Thymus (tissue), 11 donors: ENCODE measurements around the gene KSR1. TPM values are rescaled to one million over a fixed set of nuclear protein-coding genes. Genes with fewer than 3 reads are reported as not detected.
"Not testable (repeated sequence)": the region's sequence is repeated elsewhere in the genome, so short reads cannot be mapped to it uniquely, and the experiment has no call there.

Experiments
- DNase-seq, 9 donors: peaks; one replicate each; pipeline ENCODE4 v3.0.0-alpha.2; 2013; ENCODE audit warnings: low spot score in 9 of 9, low read depth in 6 of 9, missing footprints in 1 of 9
- H3K27ac ChIP-seq, 2 donors: one replicate each; pipeline ENCODE4 v1.5.1; 2013; ENCODE audit warnings: control low read depth in 1 of 2, low read depth in 1 of 2, low read length in 1 of 2, mild to moderate bottlenecking in 1 of 2, moderate library complexity in 1 of 2
- H3K27me3 ChIP-seq, 2 donors: one replicate each; pipeline ENCODE4 v1.5.1; 2013; ENCODE audit warnings: low read length in 1 of 2; ENCODE audit not compliant: control insufficient read depth in 2 of 2, insufficient read depth in 1 of 2
- H3K36me3 ChIP-seq, 2 donors: one replicate each; pipeline ENCODE4 v1.5.1; 2013; ENCODE audit warnings: low read length in 1 of 2, mild to moderate bottlenecking in 1 of 2, moderate library complexity in 1 of 2; ENCODE audit not compliant: control insufficient read depth in 2 of 2, insufficient read depth in 2 of 2
- H3K4me1 ChIP-seq, 2 donors: one replicate each; pipeline ENCODE4 v1.5.1; 2013; ENCODE audit warnings: low read length in 2 of 2; ENCODE audit not compliant: control insufficient read depth in 2 of 2, insufficient read depth in 2 of 2
- H3K4me3 ChIP-seq, 2 donors: one replicate each; pipeline ENCODE4 v1.5.1; 2013; ENCODE audit warnings: low read length in 2 of 2, control low read depth in 1 of 2, mild to moderate bottlenecking in 1 of 2
- H3K9me3 ChIP-seq, 2 donors: one replicate each; pipeline ENCODE4 v1.5.1; 2013; ENCODE audit warnings: low read length in 1 of 2, mild to moderate bottlenecking in 1 of 2; ENCODE audit not compliant: control insufficient read depth in 2 of 2, insufficient read depth in 1 of 2
- WGBS: extraction: QIAGEN DNeasy Blood & Tissue Kit; methylation state at CpG from one replicate; pipeline ENCODE4 v1.1.7; 2013; 5-methylcytosine and 5-hydroxymethylcytosine counted together
- polyA plus RNA-seq: library from polyadenylated mRNA; stranded (reverse); fragments of 200-250 nt; gene quantifications from one replicate; pipeline ENCODE4 v1.2.3, GENCODE V29; 2013
- total RNA-seq: library from RNA; stranded (reverse); fragments of 120-200 nt; gene quantifications from one replicate; pipeline ENCODE4 v1.2.4, GENCODE V29; 2013
- donor health status: healthy.

The KSR1 gene
- total and polyA plus RNA-seq, 2 donors = 12.5 to 32.8 TPM

DNA sequence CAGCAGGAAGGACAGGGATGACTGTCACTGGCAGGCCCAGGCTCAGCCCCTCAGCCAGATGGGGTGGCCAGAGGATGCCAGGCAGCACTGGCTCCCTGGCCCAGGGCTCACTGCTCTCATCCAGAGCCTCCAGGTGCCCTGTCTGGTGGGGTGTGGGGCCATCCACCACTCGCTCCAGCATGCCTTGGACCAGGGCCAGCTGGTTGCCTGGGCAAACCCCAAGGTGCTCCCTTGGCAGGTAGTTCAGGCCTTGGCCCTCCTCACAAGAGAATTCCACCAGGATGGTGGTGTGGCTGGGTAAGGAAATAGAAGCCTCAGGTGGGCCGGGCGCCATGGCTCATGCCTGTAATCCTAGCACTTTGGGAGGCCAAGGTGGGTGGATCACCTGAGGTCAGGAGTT is 204.2 kb downstream of the KSR1 start:
- WGBS = 91% methylated on average over 3 of the region's 3 CpGs
- no peaks in the 10 kb centered on the region for H3K4me1 ChIP-seq
- no peaks in the 10 kb centered on the region for H3K9me3 ChIP-seq
- no peak for DNase-seq
- H3K27me3 ChIP-seq = no peaks in the 10 kb centered on the region
- no peaks in the 10 kb centered on the region for H3K36me3 ChIP-seq
- H3K27ac ChIP-seq = no peak overlapping the region
- no peak overlapping the region for H3K4me3 ChIP-seq

DNA sequence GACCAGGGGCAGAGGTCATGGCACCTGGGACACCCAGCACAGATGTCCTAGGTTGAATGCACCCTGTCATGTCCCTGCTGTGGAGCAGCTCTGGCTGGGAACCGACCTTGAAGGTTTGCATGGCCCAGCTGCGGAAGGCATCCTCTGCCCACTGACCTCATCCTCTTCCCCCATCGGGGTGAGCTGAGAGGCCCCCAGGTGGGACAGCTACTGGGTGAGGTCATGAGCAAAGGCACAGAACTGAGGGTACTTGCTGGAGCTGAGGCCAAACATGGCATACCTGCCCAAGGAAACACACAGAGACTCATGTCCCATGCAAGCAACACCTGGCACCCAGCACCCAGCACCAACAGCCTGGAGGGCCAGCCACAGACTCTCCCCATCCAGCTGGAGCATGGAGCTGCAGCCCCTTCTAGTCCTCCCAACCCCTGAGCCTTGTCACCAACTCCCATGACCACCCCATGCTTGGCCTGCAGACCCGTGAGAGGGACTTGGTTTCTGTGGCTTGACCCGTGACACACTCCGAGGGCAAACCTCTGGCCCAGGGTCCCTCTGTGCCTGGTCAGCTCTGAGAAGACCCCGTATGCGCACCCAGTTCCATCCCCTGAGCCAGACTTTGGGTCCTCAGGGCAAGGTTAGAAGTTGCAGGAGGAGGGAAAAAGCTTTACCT is 207.8 kb downstream of the KSR1 start:
- no peak overlapping the region for H3K27ac ChIP-seq
- no peak for DNase-seq
- H3K36me3 ChIP-seq = no peaks in the 10 kb centered on the region
- no peaks in the 10 kb centered on the region for H3K4me1 ChIP-seq
- no peaks in the 10 kb centered on the region for H3K27me3 ChIP-seq
- H3K4me3 ChIP-seq = no peak overlapping the region
- H3K9me3 ChIP-seq = no peaks in the 10 kb centered on the region
- WGBS = 97% methylated on average over 8 of the region's 8 CpGs

DNA sequence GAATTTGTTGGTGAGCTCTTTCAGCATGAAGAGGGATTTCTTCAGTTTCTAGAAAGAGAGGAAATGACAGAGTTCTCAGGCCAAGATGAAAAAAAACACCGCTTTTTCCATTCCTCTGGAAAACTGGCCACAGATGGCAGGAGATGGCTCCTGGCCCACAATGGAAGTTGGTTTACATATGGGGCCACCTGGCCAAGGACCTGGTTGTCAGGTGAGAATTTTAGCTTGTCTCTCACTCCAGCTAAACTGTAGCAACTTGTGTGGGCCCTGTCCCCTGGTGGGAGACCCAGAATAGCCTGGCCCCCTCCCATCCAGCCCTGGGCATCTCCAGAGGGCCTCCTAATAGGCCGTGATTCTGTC is 208.3 kb downstream of the KSR1 start:
- WGBS = 95% methylated on average over 2 of the region's 2 CpGs
- no peak for DNase-seq
- Histone ChIP-seq H3K4me3 (no peak overlapping the region), H3K27me3 (no peaks in the 10 kb centered on the region), H3K27ac (no peak overlapping the region), H3K9me3 (no peaks in the 10 kb centered on the region), H3K4me1 (no peaks in the 10 kb centered on the region), H3K36me3 (no peaks in the 10 kb centered on the region)

DNA sequence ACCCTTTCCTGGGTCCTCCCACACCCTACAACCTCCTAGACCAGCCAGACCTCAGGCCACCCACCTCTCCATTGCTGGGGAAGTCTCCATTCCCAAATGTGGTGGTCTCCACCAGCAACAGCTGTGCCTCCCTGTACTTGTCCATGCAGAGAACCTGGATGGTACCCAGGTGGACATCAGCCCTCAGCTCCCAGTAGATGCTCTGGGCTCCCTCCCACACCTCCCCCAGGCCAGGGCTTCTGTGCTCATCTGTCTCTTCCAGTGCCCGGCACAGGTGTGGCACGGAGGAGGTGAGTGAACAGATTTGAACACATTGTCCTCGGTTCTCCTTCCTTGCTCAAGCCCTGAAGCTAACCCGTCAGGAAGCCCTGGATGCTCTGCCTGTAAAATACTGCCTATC is 209.3 kb downstream of the KSR1 start:
- 96% methylated on average over 4 of the region's 4 CpGs for WGBS
- Histone ChIP-seq H3K36me3 (no peaks in the 10 kb centered on the region), H3K9me3 (no peaks in the 10 kb centered on the region), H3K4me1 (no peaks in the 10 kb centered on the region), H3K4me3 (no peak overlapping the region), H3K27me3 (no peaks in the 10 kb centered on the region), H3K27ac (no peak overlapping the region)
- DNase-seq = no peak

DNA sequence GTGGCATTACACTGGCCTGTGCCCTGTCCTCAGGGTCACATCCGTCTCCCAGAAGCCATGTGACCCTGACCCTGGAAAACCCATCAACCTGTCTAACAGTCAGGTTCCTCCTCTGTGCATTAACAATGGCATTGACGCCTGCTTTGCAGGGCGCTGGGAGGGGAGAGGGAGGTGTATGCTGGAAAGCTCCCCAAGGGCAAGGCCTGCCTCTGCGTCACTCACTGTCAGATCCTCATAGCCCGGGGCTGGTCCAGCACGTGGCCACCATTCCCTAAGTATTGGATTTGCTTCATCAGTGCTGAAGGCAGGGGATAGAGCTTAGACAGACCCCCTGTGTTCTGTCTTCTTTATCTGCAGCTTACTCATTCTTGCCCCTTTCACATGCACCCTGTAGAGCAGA is 210.0 kb downstream of the KSR1 start:
- not testable (repeated sequence) for H3K36me3 ChIP-seq, H3K4me1 ChIP-seq, DNase-seq, H3K27me3 ChIP-seq, H3K9me3 ChIP-seq, H3K4me3 ChIP-seq, H3K27ac ChIP-seq
- 92% methylated on average over 6 of the region's 6 CpGs for WGBS

DNA sequence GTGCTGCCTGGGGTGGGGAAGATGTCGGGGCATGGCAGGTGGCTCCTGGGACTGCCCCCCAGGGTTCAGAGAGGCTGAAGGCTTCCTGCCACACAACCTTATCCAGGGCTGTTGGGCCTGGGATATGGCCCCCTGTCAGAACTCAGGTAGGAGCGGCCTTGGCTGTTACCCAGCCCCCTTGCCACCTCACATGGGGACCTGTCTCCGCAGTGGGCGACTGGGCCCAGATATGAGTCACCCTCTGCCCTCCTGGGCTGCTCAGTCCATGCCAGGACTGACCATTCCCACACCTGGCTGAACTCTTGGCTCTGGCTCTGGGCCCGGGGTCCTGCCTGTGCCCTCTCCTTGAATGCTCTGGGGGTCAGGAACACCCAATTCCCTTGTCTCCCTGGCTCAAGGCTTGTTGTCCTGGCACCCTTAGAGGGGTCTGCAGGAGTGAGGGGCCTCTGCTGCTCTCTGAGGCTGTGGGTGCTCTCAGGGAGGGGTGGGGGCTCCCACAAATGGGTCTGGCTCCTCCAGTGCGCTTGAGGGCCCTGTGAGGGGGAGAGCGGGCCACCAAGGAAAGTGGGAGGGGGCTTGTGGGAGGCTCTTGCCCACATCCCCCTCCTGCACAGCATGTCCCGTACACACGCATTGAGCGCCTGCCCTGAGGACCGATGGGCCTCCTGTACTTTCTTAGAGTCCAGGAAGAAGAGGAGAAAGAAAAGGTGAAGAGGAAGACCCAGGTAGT is 210.7 kb downstream of the KSR1 start:
- H3K27ac ChIP-seq = no peak overlapping the region
- no peaks in the 10 kb centered on the region for H3K4me1 ChIP-seq
- H3K9me3 ChIP-seq = no peaks in the 10 kb centered on the region
- no peaks in the 10 kb centered on the region for H3K27me3 ChIP-seq
- H3K4me3 ChIP-seq = no peak overlapping the region
- WGBS = 95% methylated on average over 11 of the region's 11 CpGs
- H3K36me3 ChIP-seq = no peaks in the 10 kb centered on the region
- no peak for DNase-seq

DNA sequence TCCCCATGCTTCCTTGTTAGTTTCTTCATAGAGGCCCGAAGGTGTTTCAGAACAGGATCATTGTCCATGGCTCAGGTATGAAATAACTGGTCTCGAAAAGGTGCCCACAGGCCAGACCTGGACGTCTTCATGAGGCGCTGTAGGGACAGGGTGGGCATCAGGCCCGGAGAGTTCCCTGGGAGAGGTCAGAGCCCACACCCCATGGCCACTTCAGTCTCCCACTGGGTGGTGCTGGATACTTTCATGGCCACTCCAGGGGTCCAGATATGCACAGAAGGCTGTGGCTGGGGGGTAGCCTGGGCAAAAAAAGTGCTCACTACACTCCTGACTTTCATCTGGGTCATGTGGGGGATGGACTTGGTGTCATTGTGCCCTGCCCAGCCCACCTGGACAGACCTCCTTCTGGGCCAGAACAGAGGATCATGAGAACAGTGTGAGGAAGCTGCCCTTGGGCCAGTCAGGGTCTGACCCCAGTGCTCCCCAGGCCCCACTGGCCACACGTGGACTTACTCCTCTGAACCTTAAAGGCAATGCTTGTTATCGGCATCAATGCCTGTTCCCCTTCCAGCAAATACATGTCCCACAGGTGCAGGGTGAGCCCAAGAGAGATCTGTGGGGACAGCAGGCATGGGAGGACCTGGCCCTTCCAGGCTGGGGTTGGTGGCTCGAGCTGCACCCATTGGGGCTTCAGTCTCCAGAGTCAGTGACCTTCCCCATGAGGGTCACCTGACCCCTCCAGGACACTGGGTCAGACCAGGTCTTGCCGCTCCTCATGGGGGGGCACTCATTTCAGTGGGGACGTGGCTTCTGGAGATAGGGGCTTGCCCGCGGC is 211.6 kb downstream of the KSR1 start:
- Histone ChIP-seq H3K27ac (no peak overlapping the region), H3K27me3 (no peaks in the 10 kb centered on the region), H3K4me1 (no peaks in the 10 kb centered on the region), H3K36me3 (no peaks in the 10 kb centered on the region), H3K4me3 (no peak overlapping the region), H3K9me3 (no peaks in the 10 kb centered on the region)
- WGBS = 94% methylated on average over 12 of the region's 12 CpGs
- no peak for DNase-seq

DNA sequence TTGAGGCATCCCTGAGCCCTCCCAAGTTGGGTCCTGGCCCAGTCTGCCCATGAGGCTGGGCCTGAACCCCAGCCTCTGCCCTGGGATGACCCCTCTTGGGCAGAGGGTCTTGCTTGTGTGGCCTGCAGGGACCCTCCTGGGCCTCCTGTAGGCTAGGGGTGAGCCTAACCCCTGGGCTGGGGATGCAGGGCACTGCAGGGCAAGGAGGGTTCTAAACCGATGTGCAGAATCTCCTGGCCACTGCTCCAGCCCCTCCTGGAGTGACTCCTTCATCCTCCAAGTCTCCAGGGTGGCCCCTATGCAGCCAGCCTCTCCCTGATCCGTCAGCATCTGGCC is 212.2 kb downstream of the KSR1 start:
- Histone ChIP-seq H3K9me3 (no peaks in the 10 kb centered on the region), H3K27ac (no peak overlapping the region), H3K4me1 (no peaks in the 10 kb centered on the region), H3K4me3 (no peak overlapping the region), H3K27me3 (no peaks in the 10 kb centered on the region), H3K36me3 (no peaks in the 10 kb centered on the region)
- WGBS = 88% methylated on average over 2 of the region's 2 CpGs
- no peak for DNase-seq

DNA sequence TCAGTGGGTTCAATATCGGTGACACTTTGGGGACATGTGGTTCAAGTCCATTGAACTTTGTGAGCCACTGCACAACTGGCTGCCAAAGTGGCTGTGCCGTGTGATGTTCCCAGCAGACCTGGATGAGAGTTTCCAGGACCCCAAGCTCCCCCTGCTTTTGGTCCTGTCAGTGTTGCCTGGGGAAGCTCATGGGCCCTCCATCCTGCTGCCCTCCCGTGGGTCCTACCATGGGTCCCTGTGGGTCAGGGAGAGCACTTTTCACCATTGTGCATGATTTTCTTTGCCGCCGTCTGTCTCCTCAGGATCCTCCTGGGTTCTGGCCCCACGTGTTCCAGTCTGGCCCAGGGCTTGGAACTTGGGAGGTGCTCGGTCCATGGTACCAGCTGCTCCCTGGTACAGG is 212.9 kb downstream of the KSR1 start:
- WGBS = 93% methylated on average over 7 of the region's 7 CpGs
- Histone ChIP-seq H3K9me3 (no peaks in the 10 kb centered on the region), H3K4me3 (no peak overlapping the region), H3K27ac (no peak overlapping the region), H3K27me3 (no peaks in the 10 kb centered on the region), H3K36me3 (no peaks in the 10 kb centered on the region), H3K4me1 (no peaks in the 10 kb centered on the region)
- DNase-seq = no peak
